ENCODE measurements around the gene CEBPE. TPM values are rescaled to one million over a fixed set of nuclear protein-coding genes. Genes with fewer than 3 reads are reported as not detected.
"Not testable (repeated sequence)": the region's sequence is repeated elsewhere in the genome, so short reads cannot be mapped to it uniquely, and the experiment has no call there.

Gene CEBPE
- total RNA-seq, 1 donor from 2014 or later = not detected

GRCh38 chr14:23113431-23114119 is 5.5 kb downstream of the CEBPE start:
- no peak for DNase-seq (ENCODE audit: low read depth)
- H3K4me3 ChIP-seq (ENCODE audit: low read depth, low read length) = no peak overlapping the region
- no peak for TF ChIP-seq CTCF (conservative IDR thresholded peaks at IDR 0.05; ENCODE audit: low read depth, low read length)

GRCh38 chr14:23112359-23113178 is 6.5 kb downstream of the CEBPE start:
- no peak for DNase-seq (ENCODE audit: low read depth)
- no peak overlapping the region for H3K4me3 ChIP-seq (ENCODE audit: low read depth, low read length)

GRCh38 chr14:23110579-23111365 is 8.3 kb downstream of the CEBPE start:
- no peak for DNase-seq (ENCODE audit: low read depth)
- TF ChIP-seq CTCF (conservative IDR thresholded peaks at IDR 0.05; ENCODE audit: low read depth, low read length) = no peak
- H3K4me3 ChIP-seq (ENCODE audit: low read depth, low read length) = no peak overlapping the region

More at GRCh38 chr14:23112359-23113178, 6.5 kb downstream of the CEBPE start:
- no peak for TF ChIP-seq CTCF (conservative IDR thresholded peaks at IDR 0.05; ENCODE audit: low read depth, low read length)

GRCh38 chr14:23109769-23110168 is 9.3 kb downstream of the CEBPE start:
- DNase-seq (ENCODE audit: low read depth) = no peak
- H3K4me3 ChIP-seq (ENCODE audit: low read depth, low read length) = no peak overlapping the region
- TF ChIP-seq CTCF (conservative IDR thresholded peaks at IDR 0.05; ENCODE audit: low read depth, low read length) = no peak

GRCh38 chr14:23108169-23108568 is 10.9 kb downstream of the CEBPE start:
- not testable (repeated sequence) for H3K4me3 ChIP-seq (ENCODE audit: low read depth, low read length); DNase-seq (ENCODE audit: low read depth)

- DNase-seq (ENCODE audit: low read depth); H3K4me3 ChIP-seq (ENCODE audit: low read depth, low read length): not testable (repeated sequence)
Observed at GRCh38 chr14:23107620-23108019, 11.4 kb downstream of the CEBPE start.

- H3K4me3 ChIP-seq (ENCODE audit: low read depth, low read length) = no peak overlapping the region
- DNase-seq (ENCODE audit: low read depth) = no peak
- no peak for TF ChIP-seq CTCF (conservative IDR thresholded peaks at IDR 0.05; ENCODE audit: low read depth, low read length)
Observed at GRCh38 chr14:23106747-23107045, 12.4 kb downstream of the CEBPE start.

Data from epithelial cell of proximal tubule (primary cell).